Calu3 (cell line): Measurements from ENCODE around the gene IFT74. TPM values are rescaled to one million over a fixed set of nuclear protein-coding genes. Genes with fewer than 3 reads are reported as not detected.

Experiments
- BruUV-seq: library from RNA; stranded (reverse); fragments of 400-500 nt; replicated peaks from 2 replicates; lab custom pipeline; 2021; lab: Mats Ljungman, UMichigan
- CTCF ChIA-PET: fragments of 300-600 bp; sonication (Branson Sonifier 250); formaldehyde crosslinking; loops from one replicate; lab custom pipeline; 2022; ENCODE audit warnings: antibody characterized with exemption; lab: Charles Lee
- DNase-seq: peaks from one replicate; pipeline ENCODE4 v3.0.0; 2022
- H3K27ac Mint-ChIP-seq: one replicate; pipeline ENCODE4 v1.8.0; 2022; ENCODE audit warnings: mixed read lengths; ENCODE audit not compliant: unreplicated experiment
- H3K27me3 Mint-ChIP-seq: one replicate; pipeline ENCODE4 v1.8.0; 2022; ENCODE audit warnings: mixed read lengths; ENCODE audit not compliant: unreplicated experiment
- H3K36me3 Mint-ChIP-seq: one replicate; pipeline ENCODE4 v1.8.0; 2022; ENCODE audit warnings: mild to moderate bottlenecking, moderate library complexity, mixed read lengths; ENCODE audit not compliant: insufficient read depth, unreplicated experiment
- H3K4me1 Mint-ChIP-seq: one replicate; pipeline ENCODE4 v1.8.0; 2022; ENCODE audit warnings: mild to moderate bottlenecking, low read depth, mixed read lengths; ENCODE audit not compliant: unreplicated experiment
- H3K4me3 Mint-ChIP-seq: one replicate; pipeline ENCODE4 v1.8.0; 2022; ENCODE audit warnings: mild to moderate bottlenecking, low read depth, moderate library complexity, mixed read lengths; ENCODE audit not compliant: unreplicated experiment
- H3K9me3 Mint-ChIP-seq: one replicate; pipeline ENCODE4 v1.8.0; 2022; ENCODE audit warnings: low read depth, mixed read lengths; ENCODE audit not compliant: unreplicated experiment
- CTCF ChIP-seq: fragments of 200-600 bp; IDR thresholded peaks from one replicate; pipeline ENCODE4 v1.8.0; 2022; ENCODE audit warnings: antibody characterized with exemption; ENCODE audit not compliant: unreplicated experiment
- intact Hi-C: fragments of 100-400 bp; cut with micrococcal nuclease; formaldehyde crosslinking; loops from one replicate; pipeline ENCODE4 v1.10.0; 2022; ENCODE audit not compliant: unreplicated experiment
- total RNA-seq: library from RNA; stranded (reverse); gene quantifications from 2 replicates; pipeline ENCODE4 v1.2.3, GENCODE V29; 2022

The IFT74 gene
- total RNA-seq, 1 experiment from 2014 or later, result 7.3 TPM

- no TSS peak for BruUV-seq
- Mint-ChIP-seq H3K9me3 (no peaks in the 10 kb centered on the region), H3K4me1 (peaks cover 17% of the 10 kb centered on the region), H3K36me3 (no peaks in the 10 kb centered on the region), H3K27me3 (no peaks in the 10 kb centered on the region), H3K4me3 (no peak overlapping the region), H3K27ac (no peak overlapping the region)
- DNase-seq, result no peak
- TF ChIP-seq CTCF, result no peak
- CTCF ChIA-PET, result no interaction called here
- intact Hi-C loops, result loop anchor here (10.0 kb wide), 1 partner anchor 51 kb away; the partner anchor contains the start of gene TEK
Observed at GRCh38 chr9:27054125-27054524, 97.9 kb downstream of the IFT74 start.

- CTCF ChIA-PET, result no interaction called here
- no peak for TF ChIP-seq CTCF
- BruUV-seq, result no TSS peak
- Mint-ChIP-seq H3K4me1 (peaks cover 17% of the 10 kb centered on the region), H3K36me3 (no peaks in the 10 kb centered on the region), H3K4me3 (no peak overlapping the region), H3K9me3 (no peaks in the 10 kb centered on the region), H3K27me3 (no peaks in the 10 kb centered on the region), H3K27ac (no peak overlapping the region)
- DNase-seq, result no peak
- intact Hi-C loops, result loop anchor here (10.0 kb wide), 1 partner anchor 50 kb away; the partner anchor contains the start of gene TEK
Observed at GRCh38 chr9:27054841-27055240, 98.6 kb downstream of the IFT74 start.

- BruUV-seq, result no TSS peak
- DNase-seq, result no peak
- CTCF ChIA-PET, result interaction anchor here (0.6 kb wide), 1 partner anchor 273 kb away, joined by 3 read pairs; no protein-coding TSS in a partner anchor
Observed at GRCh38 chr9:27059412-27059811, 103.2 kb downstream of the IFT74 start.

GRCh38 chr9:27059907-27060306 is 103.7 kb downstream of the IFT74 start:
- Mint-ChIP-seq H3K27me3 (no peaks in the 10 kb centered on the region), H3K4me3 (no peak overlapping the region), H3K9me3 (no peaks in the 10 kb centered on the region), H3K4me1 (no peaks in the 10 kb centered on the region), H3K27ac (no peak overlapping the region), H3K36me3 (no peaks in the 10 kb centered on the region)
- intact Hi-C loops, result loop anchor here (10.0 kb wide), 1 partner anchor 45 kb away; the partner anchor contains the start of gene TEK
- no peak for TF ChIP-seq CTCF
- BruUV-seq, result no TSS peak
- CTCF ChIA-PET, result interaction anchor here (0.6 kb wide), 1 partner anchor 273 kb away, joined by 3 read pairs; no protein-coding TSS in a partner anchor
- no peak for DNase-seq

More at GRCh38 chr9:27059412-27059811, 103.2 kb downstream of the IFT74 start:
- H3K27ac Mint-ChIP-seq, result no peak overlapping the region
- no peaks in the 10 kb centered on the region for H3K36me3 Mint-ChIP-seq
- no peaks in the 10 kb centered on the region for H3K9me3 Mint-ChIP-seq
- intact Hi-C loops, result loop anchor here (10.0 kb wide), 1 partner anchor 45 kb away; the partner anchor contains the start of gene TEK
- H3K4me1 Mint-ChIP-seq, result peaks cover 3% of the 10 kb centered on the region
- H3K4me3 Mint-ChIP-seq, result no peak overlapping the region
- H3K27me3 Mint-ChIP-seq, result no peaks in the 10 kb centered on the region
- TF ChIP-seq CTCF, result no peak
